ENCODE results near the gene PPP1R13B. TPM values are rescaled to one million over a fixed set of nuclear protein-coding genes. Genes with fewer than 3 reads are reported as not detected.

Gene PPP1R13B
- total and polyA plus RNA-seq, 11 donors: 27.5 to 96.2 (median 75.4) TPM

DNA sequence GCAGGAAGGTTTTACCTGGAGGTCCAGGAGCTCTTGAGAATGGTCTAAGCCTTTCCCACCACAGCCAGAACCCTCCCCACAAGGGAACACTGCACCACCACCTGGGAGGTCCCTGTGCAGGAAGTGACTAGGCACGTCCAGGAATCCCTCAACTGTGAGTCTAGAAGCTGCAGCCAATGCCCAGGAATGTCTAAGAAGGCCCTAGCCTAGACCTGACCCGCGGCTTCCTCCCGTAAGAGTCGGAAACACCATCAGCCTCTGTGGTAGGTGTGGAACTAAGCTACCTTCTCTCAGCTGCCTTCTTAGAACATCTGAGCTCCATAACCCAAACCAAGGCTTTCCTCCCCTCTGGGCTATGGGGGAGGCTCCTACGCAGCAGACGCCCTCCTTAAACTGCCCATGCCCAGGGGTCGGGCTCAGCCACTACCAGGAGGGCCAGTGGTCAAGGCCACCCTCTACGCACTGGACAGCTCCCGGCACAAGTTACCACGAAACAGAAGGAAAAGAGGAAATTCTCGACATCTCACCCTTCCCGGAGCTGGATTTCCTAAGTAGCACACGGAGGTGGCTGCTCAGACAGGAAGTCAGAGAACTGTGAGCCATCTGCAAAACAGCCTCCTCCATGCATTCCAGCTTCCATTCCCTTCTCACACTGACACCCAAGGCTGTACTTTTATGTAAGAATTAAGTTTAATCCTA is 106.2 kb downstream of the PPP1R13B start:
- Histone ChIP-seq H3K36me3 (peaks cover 0 to 99% (median 88%) of the 10 kb centered on the region in 9 donors), H3K27ac (no peak overlapping the region), H3K4me3 (no peak overlapping the region), H3K4me1 (peaks cover 0 to 23% (median 5%) of the 10 kb centered on the region in 12 donors), H3K27me3 (no peaks in the 10 kb centered on the region), H3K9me3 (no peaks in the 10 kb centered on the region)
- no peak for TF ChIP-seq CTCF (IDR thresholded peaks at IDR 0.05)
- TF ChIP-seq POLR2A (IDR thresholded peaks at IDR 0.05): no peak
- ATAC-seq (no peak), DNase-seq (no peak)
- 68 to 81% (median 70%) methylated on average over 13 to 14 of the region's 14 CpGs for WGBS, 4 donors
- intact Hi-C loops (cut with DNase I): loop anchor here in 1 of 10 donors (10.0 kb wide), 1 partner anchor 174 kb away; no protein-coding TSS in a partner anchor

DNA sequence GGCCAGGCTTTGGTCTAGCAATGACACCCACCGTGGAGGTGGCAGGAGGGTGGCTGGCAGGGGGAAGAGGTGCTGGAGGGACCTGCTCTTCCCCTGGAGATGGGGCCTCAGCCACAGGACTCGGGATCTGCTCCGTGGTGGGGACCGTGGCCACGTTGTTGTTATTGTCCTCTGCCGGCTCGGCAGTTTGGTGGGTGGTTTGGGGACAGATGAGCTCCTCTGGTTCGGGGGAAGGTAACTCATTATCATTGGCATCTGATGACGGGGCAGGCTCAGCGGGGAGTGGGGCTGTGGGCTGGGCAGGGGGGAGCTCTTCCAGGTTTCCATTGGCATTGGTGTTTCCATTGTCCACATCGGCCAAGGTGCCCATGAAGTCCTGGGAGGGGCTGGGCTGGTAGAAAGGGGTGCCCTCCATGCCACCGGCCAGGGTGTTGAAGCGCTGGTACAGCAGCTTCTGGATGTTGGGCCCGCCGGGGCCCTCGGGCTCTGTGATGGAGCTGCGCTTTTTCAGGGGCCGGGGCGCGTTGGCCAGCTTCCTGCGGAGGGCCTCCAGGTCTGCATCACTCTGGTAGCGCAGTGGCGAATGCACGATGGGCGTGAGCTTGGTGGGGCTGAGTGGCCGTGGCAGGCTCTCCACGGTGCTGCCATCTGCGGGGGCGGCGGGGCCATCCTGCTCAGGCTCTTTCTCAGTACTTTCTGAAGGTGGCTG is 107.4 kb downstream of the PPP1R13B start:
- 93 to 95% (median 94%) methylated on average over 26 to 30 of the region's 30 CpGs for WGBS, 4 donors
- no peaks in the 10 kb centered on the region for H3K27me3 ChIP-seq
- intact Hi-C loops (cut with DNase I): loop anchor here in 2 of 10 donors (10.0 kb wide), 3 partner anchors 165 to 245 kb away; no protein-coding TSS in a partner anchor
- TF ChIP-seq POLR2A (IDR thresholded peaks at IDR 0.05): no peak
- no peak for TF ChIP-seq CTCF (IDR thresholded peaks at IDR 0.05)
- ATAC-seq: no peak
- no peak for DNase-seq
- H3K27ac ChIP-seq: no peak overlapping the region
- peaks cover 0 to 97% (median 82%) of the 10 kb centered on the region in 9 donors for H3K36me3 ChIP-seq
- H3K4me3 ChIP-seq: no peak overlapping the region
- H3K9me3 ChIP-seq: no peaks in the 10 kb centered on the region
- H3K4me1 ChIP-seq: peaks cover 0 to 33% (median 15%) of the 10 kb centered on the region in 12 donors

- Histone ChIP-seq H3K27me3 (no peaks in the 10 kb centered on the region), H3K4me3 (no peak overlapping the region), H3K9me3 (no peaks in the 10 kb centered on the region), H3K27ac (no peak overlapping the region), H3K36me3 (peaks cover 0 to 97% (median 82%) of the 10 kb centered on the region in 9 donors), H3K4me1 (peaks cover 0 to 34% (median 17%) of the 10 kb centered on the region in 12 donors)
- no peak for ATAC-seq
- no peak for TF ChIP-seq POLR2A (IDR thresholded peaks at IDR 0.05)
- no peak for TF ChIP-seq CTCF (IDR thresholded peaks at IDR 0.05)
- 85 to 94% (median 89%) methylated on average over 5 to 6 of the region's 6 CpGs for WGBS, 4 donors
- DNase-seq: no peak
- intact Hi-C loops (cut with DNase I): loop anchor here in 1 of 10 donors (10.0 kb wide), 2 partner anchors 165 to 245 kb away; no protein-coding TSS in a partner anchor
These were observed 107.9 kb downstream of the PPP1R13B start for GRCh38 chr14:103739466-103739792.

All from heart left ventricle (tissue), 16 donors.